GM20431 (cell line): ENCODE measurements around the gene ADGRD1.
"Not testable (repeated sequence)": the region's sequence is repeated elsewhere in the genome, so short reads cannot be mapped to it uniquely, and the experiment has no call there.

Experiments used
- in situ Hi-C: fragments of 300-500 bp; cut with MseI, MboI; formaldehyde crosslinking; loops from one replicate; pipeline ENCODE4 v1.15.0; 2020; ENCODE audit warnings: low sequenced_read_pairs; ENCODE audit not compliant: unreplicated experiment

The ADGRD1 gene

GRCh38 chr12:131108177-131108955, 154.7 kb downstream of the ADGRD1 start:
- in situ Hi-C loops, result no loop called here

- in situ Hi-C loops, result no loop called here
Observed at GRCh38 chr12:131111446-131111845, 157.7 kb downstream of the ADGRD1 start.

- in situ Hi-C loops, result no loop called here
Observed at GRCh38 chr12:131112021-131112420, 158.3 kb downstream of the ADGRD1 start.

DNA sequence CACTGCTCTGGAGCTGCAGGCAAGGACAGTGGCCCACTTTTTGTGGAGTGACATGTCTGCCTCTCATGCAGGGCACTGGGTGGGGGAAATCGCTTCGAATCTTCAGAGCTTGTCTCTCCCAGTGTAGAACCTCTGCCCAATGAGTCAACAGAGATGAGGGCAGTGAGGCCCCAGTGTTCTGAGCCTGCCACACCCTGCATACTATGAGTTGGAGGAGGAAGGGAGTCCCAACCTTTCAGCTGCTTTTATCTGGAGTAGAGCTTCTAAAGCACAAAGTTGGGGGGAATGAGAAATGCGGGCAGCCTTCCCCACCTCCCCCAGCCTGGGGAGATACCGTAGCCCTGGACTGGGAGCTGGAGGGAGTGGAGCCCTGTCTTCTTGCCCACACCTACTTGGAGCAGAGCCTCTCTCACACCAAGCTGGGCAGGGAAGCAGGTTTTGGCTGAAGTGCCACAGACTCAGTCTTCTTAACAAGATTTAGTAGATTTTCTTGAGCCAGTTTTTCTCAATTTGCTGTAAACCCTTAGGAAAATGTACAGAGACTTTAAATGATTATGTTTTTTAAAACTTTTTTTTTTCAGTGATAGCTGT, 159.1 kb downstream of the ADGRD1 start:
- in situ Hi-C loops, result no loop called here

GRCh38 chr12:131113568-131114270, 160.0 kb downstream of the ADGRD1 start:
- in situ Hi-C loops, result no loop called here

DNA sequence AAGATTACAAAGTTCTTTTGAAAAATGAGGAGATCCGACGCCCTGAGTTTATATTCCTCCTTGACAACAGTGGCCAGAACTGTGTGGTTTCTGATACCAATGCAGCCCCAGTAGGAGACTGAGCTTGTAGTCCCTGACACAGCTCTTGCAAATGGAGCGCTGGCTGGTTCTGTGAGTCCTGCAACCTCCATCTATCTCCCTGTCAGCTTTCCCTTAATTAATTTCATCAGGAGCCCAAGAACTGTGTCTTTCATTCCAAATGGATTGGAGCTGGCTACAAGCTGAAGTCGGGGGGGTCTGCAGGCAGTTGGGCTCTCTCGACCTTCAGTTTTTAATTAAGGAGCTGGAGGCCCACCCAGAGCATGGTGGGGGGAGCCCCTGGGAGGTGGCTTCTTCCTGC, 160.6 kb downstream of the ADGRD1 start:
- in situ Hi-C loops, result no loop called here

GRCh38 chr12:131114942-131115584, 161.4 kb downstream of the ADGRD1 start:
- in situ Hi-C loops, result no loop called here

DNA sequence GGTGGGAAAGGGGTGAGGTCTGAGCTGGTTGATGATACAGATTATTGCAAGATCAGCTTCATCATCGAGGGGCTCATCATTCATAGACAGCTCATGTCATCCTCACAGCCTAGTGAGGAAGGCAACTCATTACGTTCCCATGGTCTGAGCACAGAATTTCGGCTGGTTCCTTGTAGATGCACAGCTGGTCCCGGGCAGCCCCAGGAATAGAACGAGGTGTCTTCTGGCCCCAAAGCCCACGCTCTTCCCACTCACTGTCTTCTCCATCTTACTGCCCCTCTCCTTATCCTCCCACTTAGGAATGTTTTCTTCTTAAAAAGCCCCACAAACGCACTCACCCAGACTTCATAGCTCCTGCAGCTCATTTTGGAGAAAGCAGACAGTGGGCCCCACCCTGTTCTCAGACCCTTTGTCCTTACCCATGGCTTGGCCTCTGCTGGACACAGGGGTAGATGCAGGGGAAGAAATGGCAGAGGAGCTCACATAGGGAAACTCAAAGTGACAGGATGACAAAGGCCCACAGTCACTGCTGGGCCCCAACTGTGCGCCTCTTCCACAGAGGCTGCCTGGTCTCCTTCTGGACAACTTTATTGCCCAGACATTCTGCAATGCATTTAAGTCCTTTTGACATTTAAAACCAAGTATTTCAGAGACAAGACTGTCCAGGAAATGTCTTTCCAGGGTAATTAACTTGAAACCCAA, 162.2 kb downstream of the ADGRD1 start:
- in situ Hi-C loops, result no loop called here

DNA sequence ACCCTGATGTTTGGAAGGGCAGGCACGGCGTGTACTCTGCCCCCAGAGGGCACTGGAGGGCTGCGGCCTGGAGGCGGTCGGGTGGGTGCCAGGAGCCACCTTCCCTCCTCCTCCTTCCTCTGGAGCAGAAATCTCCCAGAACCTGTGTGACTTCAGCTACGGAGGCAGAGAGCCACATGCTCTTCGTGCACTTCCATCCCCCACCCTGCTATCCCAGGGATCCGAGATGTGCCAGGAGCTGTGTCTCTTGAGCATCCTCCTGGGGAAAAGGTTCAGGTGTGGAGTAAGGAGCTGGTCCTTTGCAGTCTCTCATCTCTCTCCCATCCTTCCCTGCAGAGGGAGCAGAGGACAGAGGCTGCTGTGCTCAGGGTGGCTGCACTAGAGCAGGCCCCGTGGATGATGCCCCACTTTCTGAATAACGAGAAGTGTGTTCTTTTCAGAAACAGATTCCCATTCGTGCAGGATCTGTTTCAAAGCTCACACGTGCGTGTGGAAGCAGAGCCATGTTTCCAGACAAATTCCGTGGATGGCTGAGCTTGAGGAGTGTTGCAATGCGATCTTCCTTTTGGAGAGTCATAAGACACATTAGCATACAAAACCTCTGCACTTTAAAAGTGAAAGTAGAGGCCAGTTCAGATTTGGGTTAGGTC, 162.9 kb downstream of the ADGRD1 start:
- in situ Hi-C loops, result no loop called here

DNA sequence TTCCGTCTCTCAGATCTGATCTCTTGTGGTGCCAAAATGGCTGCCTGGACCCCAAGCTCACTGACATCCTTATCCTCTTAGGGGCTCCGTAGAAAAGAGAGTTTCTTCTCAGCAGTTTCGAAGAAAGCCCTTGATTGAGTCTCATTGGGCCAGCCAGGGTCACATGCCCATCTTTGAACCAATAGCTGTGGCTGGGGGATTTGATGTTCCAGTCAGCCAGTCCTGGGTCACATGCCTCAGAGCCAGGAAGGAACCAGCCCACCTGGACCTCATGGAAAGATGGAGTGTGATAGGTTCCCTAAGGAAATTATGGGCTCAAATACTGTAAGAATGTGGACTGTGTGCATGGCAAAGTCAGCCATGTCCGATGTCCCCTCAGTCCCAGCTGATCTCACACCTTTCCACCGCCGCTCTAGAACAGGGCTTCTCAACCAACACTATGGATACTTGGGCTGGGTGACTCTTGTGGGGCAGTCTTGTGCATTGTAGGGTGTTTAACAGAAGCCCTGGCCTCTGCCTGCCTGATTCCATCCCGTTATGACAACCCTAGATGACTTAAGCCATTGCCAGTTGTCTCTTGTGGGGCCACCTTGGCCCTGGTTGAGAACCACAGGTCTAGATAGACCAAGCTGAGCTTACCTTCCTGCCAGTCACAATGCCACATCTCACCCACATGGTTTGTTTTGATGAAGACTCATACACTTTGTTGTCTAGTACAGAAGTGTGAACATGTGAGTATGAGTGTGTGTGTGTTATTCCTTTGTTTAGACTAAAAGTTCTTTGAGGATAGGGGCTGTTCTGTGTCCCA, 163.9 kb downstream of the ADGRD1 start:
- in situ Hi-C loops, result no loop called here

- in situ Hi-C loops, result no loop called here
Observed at GRCh38 chr12:131118371-131118770, 164.7 kb downstream of the ADGRD1 start.

GRCh38 chr12:131119345-131119744, 165.6 kb downstream of the ADGRD1 start:
- in situ Hi-C loops, result not testable (repeated sequence)

- in situ Hi-C loops, result no loop called here
Observed at GRCh38 chr12:131119936-131120335, 166.2 kb downstream of the ADGRD1 start.

DNA sequence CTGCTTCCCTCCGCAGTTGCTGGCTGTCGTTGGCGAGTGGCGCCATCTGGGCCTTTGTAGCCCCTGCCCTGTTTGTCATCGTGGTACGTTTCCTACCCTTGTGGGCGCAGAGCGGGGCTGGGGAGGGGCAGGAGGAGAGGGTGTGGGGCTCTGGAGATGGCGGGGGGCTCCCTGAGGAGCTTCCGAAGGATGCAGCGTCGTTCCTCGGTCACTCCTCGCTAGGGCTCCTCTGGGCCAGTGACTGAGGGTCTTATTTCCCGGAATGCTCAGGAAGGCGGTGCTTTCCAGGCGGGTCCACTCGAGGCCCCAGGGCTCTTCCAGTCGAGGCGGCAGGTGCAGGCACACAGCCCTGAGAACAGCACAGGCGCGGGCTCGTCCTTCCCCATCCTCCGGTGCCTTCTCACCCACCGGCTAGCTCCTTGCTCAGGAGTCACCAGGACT, 167.1 kb downstream of the ADGRD1 start:
- in situ Hi-C loops, result no loop called here

- in situ Hi-C loops, result no loop called here
Observed at GRCh38 chr12:131121705-131122405, 168.1 kb downstream of the ADGRD1 start.

- in situ Hi-C loops, result no loop called here
Observed at GRCh38 chr12:131122631-131123030, 168.9 kb downstream of the ADGRD1 start.

GRCh38 chr12:131123817-131124216, 170.1 kb downstream of the ADGRD1 start:
- in situ Hi-C loops, result no loop called here
